Endodermal cell (in vitro differentiated cells): ENCODE data around the gene MRPS23. TPM values are rescaled to one million over a fixed set of nuclear protein-coding genes. Genes with fewer than 3 reads are reported as not detected.

Experiments
- DNase-seq: peaks from one replicate; pipeline ENCODE4 v3.0.0-alpha.2; 2017
- H3K27ac ChIP-seq: 2 replicates; pipeline ENCODE4 v1.5.1; 2013; ENCODE audit warnings: mild to moderate bottlenecking, low read depth, low read length, moderate library complexity
- H3K27me3 ChIP-seq: 2 replicates; pipeline ENCODE4 v1.6.1; 2013; ENCODE audit warnings: mild to moderate bottlenecking, low read length, moderate library complexity; ENCODE audit not compliant: insufficient read depth, control insufficient read depth, poor library complexity, severe bottlenecking
- H3K36me3 ChIP-seq: 2 replicates; pipeline ENCODE4 v1.7.0; 2013; ENCODE audit warnings: mild to moderate bottlenecking, low read length, moderate library complexity; ENCODE audit not compliant: control insufficient read depth, insufficient read depth
- H3K4me1 ChIP-seq: one replicate; pipeline ENCODE4 v1.7.0; 2013; ENCODE audit warnings: low read length; ENCODE audit not compliant: control insufficient read depth, insufficient read depth
- H3K4me3 ChIP-seq: 2 replicates; pipeline ENCODE4 v1.5.1; 2013; ENCODE audit warnings: mild to moderate bottlenecking, low read length, moderate library complexity
- H3K9ac ChIP-seq: 2 replicates; pipeline ENCODE4 v1.6.1; 2013; ENCODE audit warnings: mild to moderate bottlenecking, low read length, moderate library complexity; ENCODE audit not compliant: poor library complexity, severe bottlenecking; ENCODE audit errors: extremely low read depth
- H3K9me3 ChIP-seq: 2 replicates; pipeline ENCODE4 v1.6.1; 2013; ENCODE audit warnings: mild to moderate bottlenecking, low read length, moderate library complexity; ENCODE audit not compliant: control insufficient read depth
- H3K27ac Mint-ChIP-seq: 2 replicates; pipeline ENCODE4 v1.8.0; 2020; ENCODE audit warnings: mixed read lengths
- H3K27me3 Mint-ChIP-seq: 2 replicates; pipeline ENCODE4 v1.8.0; 2021; ENCODE audit warnings: mild to moderate bottlenecking, mixed read lengths; ENCODE audit not compliant: insufficient read depth
- H3K36me3 Mint-ChIP-seq: 2 replicates; pipeline ENCODE4 v1.8.0; 2020; ENCODE audit warnings: low read depth, mixed read lengths
- H3K4me1 Mint-ChIP-seq: 2 replicates; pipeline ENCODE4 v1.8.0; 2020; ENCODE audit warnings: mixed read lengths
- H3K4me3 Mint-ChIP-seq: 2 replicates; pipeline ENCODE4 v1.8.0; 2020; ENCODE audit warnings: mild to moderate bottlenecking, moderate library complexity, mixed read lengths
- H3K9me3 Mint-ChIP-seq: 2 replicates; pipeline ENCODE4 v1.8.0; 2020; ENCODE audit warnings: mild to moderate bottlenecking, mixed read lengths
- WGBS, 2 experiments: methylation state at CpG; one replicate each; pipeline versions ENCODE4 v1.1.5 to v1.1.7; 2013; ENCODE audit warnings: missing lambda C conversion rate in 2 of 2, mixed read lengths in 1 of 2; ENCODE audit not compliant: insufficient coverage in 1 of 2, insufficient read length in 1 of 2; 5-methylcytosine and 5-hydroxymethylcytosine counted together
- total RNA-seq, 2 donors: library from RNA; stranded (reverse); fragmentation: NEBNext Ultra II Directional in 1 of 2; extraction: Animal tissue kit (Norgen Biotek cat#: 25700) in 1 of 2; gene quantifications; 2 replicates in 1 of 2; 3 replicates in 1 of 2; pipeline ENCODE4 v1.2.1, GENCODE V29; 2021
- TF ChIP-seq, protein P1 (sequence below): fragments of 200-600 bp; sonication (generic); conservative IDR thresholded peaks from 2 replicates; pipeline ENCODE4 v1.5.0; 2021; ENCODE audit warnings: antibody characterized with exemption, mild to moderate bottlenecking

MRPS23 gene
- total RNA-seq, 2 donors from 2014 or later, result 43.9 to 49.2 TPM

- TF ChIP-seq, protein P1, sequence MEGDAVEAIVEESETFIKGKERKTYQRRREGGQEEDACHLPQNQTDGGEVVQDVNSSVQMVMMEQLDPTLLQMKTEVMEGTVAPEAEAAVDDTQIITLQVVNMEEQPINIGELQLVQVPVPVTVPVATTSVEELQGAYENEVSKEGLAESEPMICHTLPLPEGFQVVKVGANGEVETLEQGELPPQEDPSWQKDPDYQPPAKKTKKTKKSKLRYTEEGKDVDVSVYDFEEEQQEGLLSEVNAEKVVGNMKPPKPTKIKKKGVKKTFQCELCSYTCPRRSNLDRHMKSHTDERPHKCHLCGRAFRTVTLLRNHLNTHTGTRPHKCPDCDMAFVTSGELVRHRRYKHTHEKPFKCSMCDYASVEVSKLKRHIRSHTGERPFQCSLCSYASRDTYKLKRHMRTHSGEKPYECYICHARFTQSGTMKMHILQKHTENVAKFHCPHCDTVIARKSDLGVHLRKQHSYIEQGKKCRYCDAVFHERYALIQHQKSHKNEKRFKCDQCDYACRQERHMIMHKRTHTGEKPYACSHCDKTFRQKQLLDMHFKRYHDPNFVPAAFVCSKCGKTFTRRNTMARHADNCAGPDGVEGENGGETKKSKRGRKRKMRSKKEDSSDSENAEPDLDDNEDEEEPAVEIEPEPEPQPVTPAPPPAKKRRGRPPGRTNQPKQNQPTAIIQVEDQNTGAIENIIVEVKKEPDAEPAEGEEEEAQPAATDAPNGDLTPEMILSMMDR, result no peak
- Mint-ChIP-seq H3K27ac (no peak overlapping the region), H3K27me3 (no peaks in the 10 kb centered on the region), H3K4me3 (no peak overlapping the region), H3K36me3 (peaks cover 29% of the 10 kb centered on the region), H3K4me1 (peaks cover 9% of the 10 kb centered on the region), H3K9me3 (no peaks in the 10 kb centered on the region)
- no peak overlapping the region for H3K4me3 ChIP-seq
- H3K27me3 ChIP-seq, result no peaks in the 10 kb centered on the region
- 97 to 98% methylated on average over 6 of the region's 6 CpGs for WGBS, 2 experiments
- H3K9ac ChIP-seq, result no peak overlapping the region
- no peaks in the 10 kb centered on the region for H3K9me3 ChIP-seq
- DNase-seq, result no peak
- H3K27ac ChIP-seq, result no peak overlapping the region
- no peaks in the 10 kb centered on the region for H3K4me1 ChIP-seq
- peaks cover 47% of the 10 kb centered on the region for H3K36me3 ChIP-seq
These were observed 10.3 kb downstream of the MRPS23 start for GRCh38 chr17:57839571-57839923.

- H3K27ac ChIP-seq, result no peak overlapping the region
- no peaks in the 10 kb centered on the region for H3K9me3 ChIP-seq
- peaks cover 10% of the 10 kb centered on the region for H3K4me1 Mint-ChIP-seq
- TF ChIP-seq, protein P1, result no peak
- peaks cover 29% of the 10 kb centered on the region for H3K36me3 Mint-ChIP-seq
- H3K27ac Mint-ChIP-seq, result no peak overlapping the region
- no peak overlapping the region for H3K9ac ChIP-seq
- H3K36me3 ChIP-seq, result peaks cover 47% of the 10 kb centered on the region
- H3K4me3 Mint-ChIP-seq, result no peak overlapping the region
- H3K9me3 Mint-ChIP-seq, result no peaks in the 10 kb centered on the region
- no peaks in the 10 kb centered on the region for H3K27me3 Mint-ChIP-seq
- WGBS, 2 experiments, result 92 to 100% methylated on average over 4 to 5 of the region's 6 CpGs
- no peak overlapping the region for H3K4me3 ChIP-seq
- no peak for DNase-seq
- no peaks in the 10 kb centered on the region for H3K27me3 ChIP-seq
- H3K4me1 ChIP-seq, result no peaks in the 10 kb centered on the region
These were observed 10.8 kb downstream of the MRPS23 start for GRCh38 chr17:57838857-57839570.

- H3K4me3 Mint-ChIP-seq, result no peak overlapping the region
- 90 to 94% methylated on average over 2 to 4 of the region's 4 CpGs for WGBS, 2 experiments
- H3K27ac ChIP-seq, result no peak overlapping the region
- peaks cover 28% of the 10 kb centered on the region for H3K36me3 Mint-ChIP-seq
- H3K27me3 Mint-ChIP-seq, result no peaks in the 10 kb centered on the region
- DNase-seq, result no peak
- TF ChIP-seq, protein P1, result no peak
- H3K27me3 ChIP-seq, result no peaks in the 10 kb centered on the region
- no peaks in the 10 kb centered on the region for H3K9me3 ChIP-seq
- no peaks in the 10 kb centered on the region for H3K4me1 ChIP-seq
- H3K9me3 Mint-ChIP-seq, result no peaks in the 10 kb centered on the region
- H3K9ac ChIP-seq, result no peak overlapping the region
- H3K4me3 ChIP-seq, result no peak overlapping the region
- H3K4me1 Mint-ChIP-seq, result peaks cover 10% of the 10 kb centered on the region
- no peak overlapping the region for H3K27ac Mint-ChIP-seq
- H3K36me3 ChIP-seq, result peaks cover 47% of the 10 kb centered on the region
These were observed 11.4 kb downstream of the MRPS23 start for GRCh38 chr17:57838453-57838852.
